ENCODE data around the gene DOCK4.

DNA sequence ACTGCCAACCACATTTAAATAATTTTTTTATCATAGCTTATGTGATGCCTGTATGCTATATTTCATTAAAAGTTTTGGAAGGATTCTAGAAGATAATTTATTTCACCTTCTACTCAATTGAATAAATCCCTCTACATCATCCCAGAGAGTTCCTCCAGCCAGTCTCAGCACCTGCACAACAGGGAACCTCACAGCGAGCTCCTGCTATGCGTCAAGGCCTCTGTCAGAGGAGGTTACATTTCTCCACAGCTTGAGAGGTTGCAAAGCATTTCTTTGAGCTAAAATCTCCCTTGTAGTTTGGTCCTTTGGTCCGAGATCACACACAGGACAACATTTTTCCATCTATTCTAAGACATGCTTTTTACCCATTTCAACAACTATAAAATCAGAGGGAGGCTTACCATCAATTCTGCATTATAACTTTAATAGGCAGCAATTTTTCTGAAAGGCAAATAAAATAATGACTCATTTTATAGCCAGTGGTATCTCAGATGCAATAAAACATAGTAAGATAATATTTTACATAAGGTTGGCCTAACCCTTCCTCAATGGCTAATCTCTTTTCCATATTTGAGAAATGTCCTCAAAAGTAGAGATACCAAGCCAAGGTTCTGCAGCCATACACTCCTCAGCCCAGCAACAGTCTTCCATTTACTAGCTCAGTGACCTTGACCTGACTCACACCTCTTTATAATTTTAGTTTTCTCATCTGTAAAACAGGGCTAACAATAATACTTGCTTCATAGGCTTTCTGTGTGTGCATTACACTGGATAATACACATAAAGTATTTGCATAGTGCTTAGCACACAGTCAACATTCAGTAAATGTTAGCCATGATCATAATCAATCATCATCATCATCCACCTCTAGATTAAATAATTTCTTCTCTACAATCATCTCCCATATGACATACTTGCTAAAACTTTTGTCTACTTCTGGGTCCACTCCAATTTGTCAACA is 68.8 kb downstream of the DOCK4 start:
- TF ChIP-seq YY1 (IDR thresholded peaks at IDR 0.05; ENCODE audit: insufficient read depth, insufficient read length) (no peak), ZNF274 (IDR thresholded peaks at IDR 0.05; ENCODE audit: low read depth, low read length) (no peak)

Measured in NT2/D1 (cell line).